ENCODE data around the gene SRXN1. TPM values are rescaled to one million over a fixed set of nuclear protein-coding genes. Genes with fewer than 3 reads are reported as not detected.

SRXN1 gene
- total RNA-seq, 3 donors from 2014 or later = 16.2 to 30.2 (median 21.1) TPM

DNA sequence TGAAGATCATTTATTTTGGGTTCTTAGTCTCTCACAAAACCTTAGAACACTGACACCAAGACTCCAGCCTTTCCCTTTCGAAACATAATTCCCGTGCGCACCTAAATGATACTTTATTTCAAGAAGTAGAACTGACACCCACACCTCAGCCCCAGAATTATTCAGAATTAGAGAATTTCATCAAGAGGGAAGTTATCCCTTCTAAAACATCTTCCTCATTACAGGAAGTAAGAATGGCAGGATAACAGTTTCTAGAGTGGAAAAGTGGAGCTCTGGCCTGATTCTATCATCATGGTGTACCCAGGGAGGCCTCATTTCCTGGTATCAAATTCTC lies 1.4 kb upstream of the SRXN1 start:
- Histone ChIP-seq H3K4me1 (no peaks in the 10 kb centered on the region), H3K36me3 (no peaks in the 10 kb centered on the region), H3K27ac (no peak overlapping the region), H3K9me3 (no peaks in the 10 kb centered on the region), H3K4me3 (no peak overlapping the region), H3K27me3 (peaks cover 0 to 2% of the 10 kb centered on the region in 2 donors)
- TF ChIP-seq POLR2AphosphoS5 (IDR thresholded peaks at IDR 0.05) (no peak), POLR2A (IDR thresholded peaks at IDR 0.05) (no peak)
- TF ChIP-seq, protein P1, sequence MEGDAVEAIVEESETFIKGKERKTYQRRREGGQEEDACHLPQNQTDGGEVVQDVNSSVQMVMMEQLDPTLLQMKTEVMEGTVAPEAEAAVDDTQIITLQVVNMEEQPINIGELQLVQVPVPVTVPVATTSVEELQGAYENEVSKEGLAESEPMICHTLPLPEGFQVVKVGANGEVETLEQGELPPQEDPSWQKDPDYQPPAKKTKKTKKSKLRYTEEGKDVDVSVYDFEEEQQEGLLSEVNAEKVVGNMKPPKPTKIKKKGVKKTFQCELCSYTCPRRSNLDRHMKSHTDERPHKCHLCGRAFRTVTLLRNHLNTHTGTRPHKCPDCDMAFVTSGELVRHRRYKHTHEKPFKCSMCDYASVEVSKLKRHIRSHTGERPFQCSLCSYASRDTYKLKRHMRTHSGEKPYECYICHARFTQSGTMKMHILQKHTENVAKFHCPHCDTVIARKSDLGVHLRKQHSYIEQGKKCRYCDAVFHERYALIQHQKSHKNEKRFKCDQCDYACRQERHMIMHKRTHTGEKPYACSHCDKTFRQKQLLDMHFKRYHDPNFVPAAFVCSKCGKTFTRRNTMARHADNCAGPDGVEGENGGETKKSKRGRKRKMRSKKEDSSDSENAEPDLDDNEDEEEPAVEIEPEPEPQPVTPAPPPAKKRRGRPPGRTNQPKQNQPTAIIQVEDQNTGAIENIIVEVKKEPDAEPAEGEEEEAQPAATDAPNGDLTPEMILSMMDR (IDR thresholded peaks at IDR 0.05) = no peak
- intact Hi-C loops (cut with DNase I; ENCODE audit: low total_unique reads) = no loop called here
- no peak for DNase-seq (ENCODE audit: low spot score in 2 of 2)

DNA sequence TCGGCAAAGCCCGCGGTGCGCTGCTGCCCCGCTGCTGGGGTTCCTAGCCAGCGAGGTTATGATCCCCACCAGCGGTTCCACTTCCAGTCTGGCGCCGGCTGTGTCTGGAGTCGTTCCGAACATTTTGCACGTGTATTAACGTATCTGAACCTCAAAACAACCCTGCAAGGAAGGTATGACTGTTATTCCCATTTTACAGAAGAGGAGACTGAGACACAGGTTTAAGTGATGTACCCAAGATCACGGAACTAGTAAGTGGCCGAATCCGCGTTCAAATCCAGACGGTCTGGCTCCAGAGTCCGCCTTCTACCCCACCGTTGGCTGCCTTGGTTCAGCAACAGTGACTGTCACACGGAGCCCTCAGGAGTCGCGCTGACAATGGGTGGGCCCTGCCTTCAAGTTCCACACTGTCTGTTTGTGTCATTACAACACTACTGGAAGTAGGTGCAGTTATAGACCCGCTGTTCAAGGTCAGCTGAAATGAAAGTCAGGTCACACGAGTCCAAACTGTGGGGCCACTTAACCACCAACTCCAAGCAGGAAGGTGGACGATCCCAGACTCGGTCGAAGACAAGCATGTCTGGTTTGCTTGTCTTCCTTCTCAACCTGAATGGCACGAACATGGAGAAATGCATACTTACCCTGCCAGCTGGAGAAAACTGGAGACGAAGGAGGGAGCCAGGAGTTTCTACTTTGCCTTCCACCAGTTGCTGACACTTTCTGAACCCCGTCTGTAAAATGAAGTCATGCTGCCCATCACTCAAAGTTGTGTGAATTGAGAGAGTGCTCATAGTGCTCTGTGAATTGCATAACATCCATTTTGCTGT lies 803 bp upstream of the SRXN1 start:
- H3K9me3 ChIP-seq = no peaks in the 10 kb centered on the region

GRCh38 chr20:652615-653109 lies 338 bp downstream of the SRXN1 start:
- H3K27ac ChIP-seq = peak overlapping the region; percentile 83 to 89
- intact Hi-C loops (cut with DNase I; ENCODE audit: low total_unique reads) = no loop called here
- no peak for DNase-seq (ENCODE audit: low spot score in 2 of 2)

More for the DNA sequence above, 803 bp upstream of the SRXN1 start:
- H3K36me3 ChIP-seq = no peaks in the 10 kb centered on the region
- no peaks in the 10 kb centered on the region for H3K4me1 ChIP-seq
- no peak for DNase-seq (ENCODE audit: low spot score in 2 of 2)
- TF ChIP-seq POLR2AphosphoS5 (IDR thresholded peaks at IDR 0.05) (no peak), POLR2A (IDR thresholded peaks at IDR 0.05) (no peak)
- TF ChIP-seq, protein P1 (IDR thresholded peaks at IDR 0.05) = no peak
- peak overlapping the region; percentile 83 to 89 for H3K27ac ChIP-seq
- intact Hi-C loops (cut with DNase I; ENCODE audit: low total_unique reads) = no loop called here
- no peaks in the 10 kb centered on the region for H3K27me3 ChIP-seq
- H3K4me3 ChIP-seq = peak overlapping the region; percentile 58 to 82 (median 72)

DNA sequence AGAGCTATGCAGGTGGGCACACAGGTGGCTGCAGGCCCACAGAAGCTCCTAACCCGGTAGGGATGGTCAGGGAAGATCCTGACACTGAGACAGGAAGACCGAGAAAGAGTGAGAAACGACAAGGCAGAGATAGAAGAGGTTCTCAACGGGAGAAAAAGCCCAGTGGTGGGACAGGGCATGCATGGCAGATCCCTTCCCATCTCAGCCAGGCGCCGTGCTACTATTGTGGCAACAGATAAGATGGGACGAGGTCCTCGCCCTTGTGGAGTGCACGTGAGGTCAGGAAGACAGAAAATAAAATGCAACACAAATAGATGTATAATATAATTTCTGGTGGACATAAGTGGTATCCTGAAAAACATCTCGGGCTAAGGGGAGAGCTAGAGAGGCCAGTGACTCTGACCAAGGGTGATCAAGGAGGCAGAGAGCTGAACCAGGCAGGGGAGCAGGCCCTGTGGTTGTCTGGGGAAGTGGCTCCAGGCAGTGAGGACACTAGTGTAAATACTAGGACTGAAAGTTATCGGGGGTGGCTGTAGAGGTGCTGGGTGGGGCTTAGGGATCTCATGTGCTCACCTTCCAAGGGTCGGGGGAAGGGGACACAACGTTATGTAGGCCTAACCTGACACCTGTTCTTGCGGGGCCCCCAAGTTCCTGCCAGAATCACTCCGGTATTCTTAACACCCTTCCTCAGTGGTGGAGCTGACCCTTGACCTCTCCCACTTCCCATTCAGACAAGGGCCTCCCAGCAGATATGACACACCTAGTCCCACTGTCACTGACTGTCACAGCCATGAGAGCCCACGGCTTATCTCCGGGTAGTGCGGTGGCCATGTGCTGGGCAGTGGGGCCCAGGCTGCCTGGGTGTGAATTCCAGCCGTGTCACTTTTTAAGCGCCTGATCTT lies 1.0 kb downstream of the SRXN1 start:
- intact Hi-C loops (cut with DNase I; ENCODE audit: low total_unique reads) = no loop called here
- peaks cover 10% of the 10 kb centered on the region for H3K36me3 ChIP-seq
- peak overlapping the region; percentile 83 to 89 for H3K27ac ChIP-seq
- peaks cover 0 to 11% of the 10 kb centered on the region in 2 donors for H3K9me3 ChIP-seq
- peak overlapping the region; percentile 58 to 82 (median 72) for H3K4me3 ChIP-seq
- TF ChIP-seq, protein P1 (IDR thresholded peaks at IDR 0.05) = no peak
- TF ChIP-seq POLR2A (IDR thresholded peaks at IDR 0.05) = no peak
- TF ChIP-seq POLR2AphosphoS5 (IDR thresholded peaks at IDR 0.05) = no peak
- no peaks in the 10 kb centered on the region for H3K27me3 ChIP-seq
- H3K4me1 ChIP-seq = no peaks in the 10 kb centered on the region
- DNase-seq (ENCODE audit: low spot score in 2 of 2) = no peak

More at GRCh38 chr20:652615-653109, 338 bp downstream of the SRXN1 start:
- Histone ChIP-seq H3K4me1 (no peaks in the 10 kb centered on the region), H3K27me3 (no peaks in the 10 kb centered on the region), H3K4me3 (peak overlapping the region; percentile 58 to 82 (median 72)), H3K36me3 (peaks cover 10% of the 10 kb centered on the region), H3K9me3 (peaks cover 0 to 10% of the 10 kb centered on the region in 2 donors)
- TF ChIP-seq, protein P1 (IDR thresholded peaks at IDR 0.05) = no peak
- TF ChIP-seq POLR2A (IDR thresholded peaks at IDR 0.05) = no peak
